Measurements from ENCODE around the gene DNAJB1. TPM values are rescaled to one million over a fixed set of nuclear protein-coding genes. Genes with fewer than 3 reads are reported as not detected.
"Not testable (repeated sequence)": the region's sequence is repeated elsewhere in the genome, so short reads cannot be mapped to it uniquely, and the experiment has no call there.

The DNAJB1 gene
- 160 and 173 TPM in 2 replicates for total RNA-seq (2014; rRNA removed; shearing (Covaris generic); ENCODE audit: low replicate concordance)

DNA sequence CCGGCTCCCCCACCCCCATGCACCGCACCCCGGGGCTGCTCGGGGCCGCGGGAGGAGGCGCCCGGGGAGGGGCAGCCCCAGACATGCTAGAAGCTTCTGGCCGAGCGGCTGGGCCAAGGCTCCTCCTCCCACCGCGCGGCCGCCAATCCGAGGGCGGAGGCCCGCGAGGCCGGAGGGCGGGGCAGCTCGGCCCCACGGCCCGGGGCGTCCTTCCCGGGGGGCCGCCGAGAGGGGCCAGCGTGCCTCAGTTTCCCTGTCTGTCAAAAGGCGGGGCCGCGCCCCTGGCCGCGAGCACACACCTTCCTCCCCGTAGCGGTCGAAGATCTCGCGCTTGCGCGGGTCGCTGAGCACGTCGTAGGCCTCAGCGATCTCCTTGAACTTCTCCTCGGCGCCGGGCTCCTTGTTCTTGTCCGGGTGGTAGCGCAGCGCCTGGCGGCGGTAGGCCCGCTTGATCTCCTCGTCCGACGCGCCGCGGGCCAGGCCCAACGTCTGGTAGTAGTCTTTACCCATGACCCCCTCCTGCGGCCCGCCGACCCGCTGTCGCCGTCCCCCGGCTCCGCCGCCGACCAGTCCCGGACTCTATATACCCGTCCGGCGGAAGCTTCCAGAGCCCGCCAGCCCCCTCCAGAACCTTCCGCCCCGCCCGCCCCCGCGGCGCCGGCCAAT is at the start of gene DNAJB1:
Gene DNAJB1, minus strand, starts transcription at position 558 of the 666 bp plus-strand sequence. Its CDS starts 48 bp downstream, at position 510.
- DNase-seq (ENCODE audit: low read depth), result peak; percentile 81
- in situ Hi-C loops (cut with HindIII; ENCODE audit: low pct_unique_long_range_greater_than_20kb, low sequenced_read_pairs), result no loop called here

DNA sequence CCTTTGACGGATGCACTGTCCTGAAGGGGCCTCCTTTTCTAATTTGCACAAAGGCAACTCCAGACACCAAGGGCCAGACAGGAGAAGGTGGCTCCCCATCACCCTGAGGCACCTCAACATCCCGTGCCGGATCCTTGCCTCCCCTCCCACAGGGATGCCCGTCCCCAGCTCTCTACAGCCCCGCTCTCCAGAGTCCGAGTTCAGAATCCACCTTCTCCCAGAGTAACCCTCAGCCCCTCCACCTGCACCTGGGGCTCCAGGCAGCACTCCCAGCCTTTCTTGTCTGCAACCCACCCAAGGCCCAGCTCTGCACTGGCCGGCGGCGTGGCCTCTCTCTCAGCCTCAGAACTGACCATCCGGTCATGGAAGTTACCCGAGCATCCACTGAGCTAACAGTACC is 48.9 kb upstream of the DNAJB1 start:
- in situ Hi-C loops (cut with HindIII; ENCODE audit: low pct_unique_long_range_greater_than_20kb, low sequenced_read_pairs), result no loop called here
- DNase-seq (ENCODE audit: low read depth), result no peak

DNA sequence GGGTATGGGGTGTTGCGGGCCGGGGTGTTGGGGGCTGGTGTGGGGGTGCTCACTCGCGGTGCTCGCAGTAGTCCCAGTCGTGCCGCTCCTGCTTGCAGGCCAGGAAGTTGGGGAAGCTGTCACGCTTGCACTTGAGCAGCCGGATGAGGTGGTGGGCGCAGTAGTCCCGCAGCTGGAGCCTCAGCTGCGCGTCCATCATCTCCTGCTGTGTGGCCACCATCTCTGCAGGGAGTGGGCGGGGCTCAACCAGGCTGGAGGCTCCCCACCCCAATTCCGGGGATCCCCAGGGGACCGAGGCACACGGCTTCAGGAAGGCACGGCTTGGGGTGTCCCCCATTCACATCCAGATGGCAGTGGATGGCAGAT is 48.5 kb upstream of the DNAJB1 start:
- in situ Hi-C loops (cut with HindIII; ENCODE audit: low pct_unique_long_range_greater_than_20kb, low sequenced_read_pairs), result no loop called here
- no peak for DNase-seq (ENCODE audit: low read depth)

DNA sequence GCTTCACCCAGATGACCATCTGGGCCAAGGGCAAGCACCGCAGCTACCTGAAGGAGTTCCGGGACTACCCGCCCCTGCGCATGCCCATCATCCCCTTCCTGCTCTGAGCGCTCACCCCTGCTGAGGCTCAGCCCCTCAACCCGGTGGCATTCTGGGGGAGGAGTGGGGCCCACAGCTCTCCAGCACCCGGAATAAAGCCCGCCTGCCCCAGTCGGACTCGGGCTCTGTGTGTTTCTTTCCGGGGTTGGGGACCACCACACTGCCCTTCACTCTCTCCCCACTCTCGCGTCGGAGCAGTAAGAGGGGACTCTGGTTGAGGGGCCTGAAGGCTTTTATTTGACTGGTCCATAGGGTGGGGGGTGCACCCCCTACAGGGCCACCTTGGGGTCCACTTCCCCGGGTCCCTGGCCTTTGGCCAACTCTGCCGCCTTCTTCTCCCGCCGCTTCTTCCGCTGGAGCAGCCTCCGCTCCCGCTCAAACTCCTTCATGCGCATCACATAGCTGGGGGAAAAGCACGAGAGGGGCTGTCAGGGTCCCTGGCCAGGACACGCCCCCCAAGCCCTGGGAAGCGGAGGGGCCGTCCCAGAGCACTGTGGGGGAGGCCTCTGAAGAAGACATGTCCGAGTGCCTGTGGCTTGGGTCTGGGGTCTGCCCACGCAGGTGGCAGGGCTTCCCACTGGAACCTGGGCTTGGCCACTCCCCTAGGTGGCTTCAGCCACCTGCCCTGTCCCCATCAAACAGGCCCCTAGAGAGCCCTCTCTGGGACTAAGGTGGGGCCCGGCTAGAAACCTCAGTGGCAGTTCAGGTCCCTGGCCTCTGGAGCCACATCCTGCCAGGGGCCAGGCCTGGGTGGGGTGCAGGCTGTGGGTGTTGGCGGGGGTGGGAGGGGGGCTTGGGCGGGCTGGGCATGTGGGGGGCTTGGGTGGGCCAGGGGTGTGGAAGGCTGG is 47.8 kb upstream of the DNAJB1 start:
- no peak for DNase-seq (ENCODE audit: low read depth)
- in situ Hi-C loops (cut with HindIII; ENCODE audit: low pct_unique_long_range_greater_than_20kb, low sequenced_read_pairs), result no loop called here

DNA sequence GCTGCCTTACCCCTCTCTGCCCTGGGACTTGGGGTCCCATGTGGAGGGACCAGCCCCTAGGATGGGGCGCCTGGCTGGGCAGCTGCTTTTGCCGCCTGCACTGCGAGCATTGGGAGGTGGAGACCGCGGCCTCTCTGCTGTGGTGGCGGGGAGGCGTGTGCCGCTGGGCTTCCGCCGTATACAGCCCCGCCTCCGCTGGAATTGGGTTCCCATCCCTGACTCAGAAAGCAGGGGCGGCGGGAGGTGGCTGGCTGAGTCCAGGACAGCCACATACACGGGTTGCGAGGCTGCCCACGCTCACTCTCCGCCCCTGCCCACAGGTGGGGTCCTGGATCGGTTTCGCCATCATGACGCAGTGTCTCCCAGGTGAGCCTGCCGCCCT is 47.1 kb upstream of the DNAJB1 start:
- in situ Hi-C loops (cut with HindIII; ENCODE audit: low pct_unique_long_range_greater_than_20kb, low sequenced_read_pairs), result no loop called here

DNA sequence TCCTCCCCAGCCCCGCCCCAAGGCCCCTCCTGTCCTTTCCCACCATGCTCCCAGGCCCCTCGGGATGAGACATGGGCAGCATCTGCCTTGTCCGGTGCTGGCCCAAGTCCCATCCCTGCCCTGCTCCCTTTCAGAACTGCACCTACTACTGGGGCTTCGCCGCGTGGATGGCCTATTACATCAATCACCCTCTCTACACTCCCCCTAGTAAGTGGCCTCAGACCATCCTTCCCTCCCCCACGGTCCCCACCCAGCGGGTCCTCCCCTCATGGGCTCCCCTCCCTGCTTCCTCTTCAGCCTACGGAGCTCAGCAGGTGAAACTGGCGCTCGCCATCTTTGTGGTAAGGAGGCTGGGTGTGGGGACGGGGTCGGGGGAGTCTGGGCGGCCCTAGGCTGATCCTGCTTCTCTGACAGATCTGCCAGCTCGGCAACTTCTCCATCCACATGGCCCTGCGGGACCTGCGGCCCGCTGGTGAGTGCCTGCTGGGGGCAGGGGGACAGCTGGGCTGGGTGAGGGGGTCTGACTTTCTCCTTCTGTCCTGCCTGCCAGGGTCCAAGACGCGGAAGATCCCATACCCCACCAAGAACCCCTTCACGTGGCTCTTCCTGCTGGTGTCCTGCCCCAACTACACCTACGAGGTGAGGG is 46.6 kb upstream of the DNAJB1 start:
- DNase-seq (ENCODE audit: low read depth); in situ Hi-C loops (cut with HindIII; ENCODE audit: low pct_unique_long_range_greater_than_20kb, low sequenced_read_pairs): not testable (repeated sequence)

More for the DNA sequence above, 47.1 kb upstream of the DNAJB1 start:
- DNase-seq (ENCODE audit: low read depth), result no peak

DNA sequence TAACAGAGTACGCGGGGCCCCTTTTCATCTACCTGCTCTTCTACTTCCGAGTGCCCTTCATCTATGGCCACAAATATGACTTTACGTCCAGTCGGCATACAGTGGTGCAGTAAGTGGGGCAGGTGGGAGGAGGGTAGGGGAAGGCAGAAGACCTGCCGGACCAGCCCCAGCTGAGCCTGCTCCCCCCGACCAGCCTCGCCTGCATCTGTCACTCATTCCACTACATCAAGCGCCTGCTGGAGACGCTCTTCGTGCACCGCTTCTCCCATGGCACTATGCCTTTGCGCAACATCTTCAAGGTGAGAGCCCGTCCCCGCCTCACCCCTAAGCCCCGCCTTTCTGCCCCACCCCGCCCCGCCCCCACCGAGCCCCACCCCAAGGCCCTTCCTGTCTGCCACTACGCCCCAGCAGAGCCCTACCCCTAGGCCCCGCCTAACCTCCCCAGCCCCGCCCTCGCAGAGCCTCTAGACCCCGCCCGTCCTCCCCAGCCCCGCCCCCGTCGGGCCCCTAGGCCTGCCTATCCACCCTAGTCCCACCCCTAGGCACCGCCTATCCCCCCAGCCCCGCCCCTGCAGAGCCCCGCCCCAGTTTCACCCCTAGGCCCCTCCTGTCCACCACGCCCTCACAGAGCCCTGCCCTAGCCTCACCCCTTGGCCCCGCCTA is 45.9 kb upstream of the DNAJB1 start:
- in situ Hi-C loops (cut with HindIII; ENCODE audit: low pct_unique_long_range_greater_than_20kb, low sequenced_read_pairs), result no loop called here
- no peak for DNase-seq (ENCODE audit: low read depth)

DNA sequence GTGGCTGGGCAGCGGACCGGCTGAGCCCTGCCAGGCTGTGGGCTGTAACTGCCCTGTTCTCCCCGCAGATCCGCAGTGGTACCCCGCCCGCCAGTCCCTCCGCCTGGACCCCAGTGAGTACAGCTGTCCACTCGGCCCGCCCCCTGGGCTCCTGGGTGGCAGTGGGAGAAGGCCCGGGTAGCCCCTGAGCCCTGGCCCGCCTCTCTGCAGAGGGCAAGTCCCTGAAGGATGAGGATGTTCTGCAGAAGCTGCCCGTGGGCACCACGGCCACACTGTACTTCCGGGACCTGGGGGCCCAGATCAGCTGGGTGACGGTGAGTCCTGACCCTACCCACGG is 45.4 kb upstream of the DNAJB1 start:
- in situ Hi-C loops (cut with HindIII; ENCODE audit: low pct_unique_long_range_greater_than_20kb, low sequenced_read_pairs), result no loop called here
- DNase-seq (ENCODE audit: low read depth), result no peak

DNA sequence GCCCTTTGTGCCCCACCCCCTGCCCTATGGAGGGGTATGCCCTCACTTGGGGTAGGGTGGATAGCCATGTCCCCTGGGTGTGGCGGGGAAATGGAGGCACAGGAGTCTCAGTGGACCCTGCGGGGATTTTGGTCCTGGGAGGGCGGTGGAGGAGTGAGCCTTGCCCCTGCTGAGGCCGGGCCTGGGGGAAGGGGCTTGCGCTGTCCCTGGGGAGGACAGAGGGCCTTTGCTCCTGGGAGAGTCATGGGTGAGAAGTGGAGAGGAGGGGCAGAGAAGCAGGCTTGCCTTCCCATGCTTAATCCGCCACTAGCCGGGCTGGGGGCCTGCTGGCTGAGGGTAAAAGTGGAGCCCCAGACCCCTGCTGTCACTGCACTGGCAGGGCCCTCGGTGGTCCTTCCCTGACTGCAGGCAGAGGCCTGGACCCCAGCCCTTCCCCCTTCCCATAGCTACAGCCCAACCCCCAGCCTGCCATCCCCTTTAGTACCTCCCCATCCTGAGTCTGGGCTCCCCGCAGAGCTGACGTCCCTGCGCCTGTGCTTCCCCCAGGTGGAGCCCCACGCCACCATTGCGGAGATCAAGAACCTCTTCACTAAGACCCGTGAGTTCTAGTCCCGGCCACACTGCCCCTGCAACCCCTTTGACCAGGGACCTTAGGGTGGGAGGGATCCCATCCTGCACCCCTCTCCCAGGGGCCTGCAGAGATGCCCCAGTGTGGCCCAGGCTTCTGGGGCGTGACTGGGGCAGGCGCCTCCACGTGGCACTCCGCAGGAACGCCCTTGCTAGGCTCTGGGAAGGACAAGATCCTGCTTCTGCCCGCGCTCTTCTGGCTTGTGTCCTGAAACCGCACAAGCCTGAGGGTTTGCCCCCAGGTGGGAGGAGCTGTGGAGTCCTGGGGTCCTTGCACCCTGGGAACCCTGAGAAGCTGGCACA is 44.7 kb upstream of the DNAJB1 start:
- in situ Hi-C loops (cut with HindIII; ENCODE audit: low pct_unique_long_range_greater_than_20kb, low sequenced_read_pairs), result no loop called here
- DNase-seq (ENCODE audit: low read depth), result no peak

DNA sequence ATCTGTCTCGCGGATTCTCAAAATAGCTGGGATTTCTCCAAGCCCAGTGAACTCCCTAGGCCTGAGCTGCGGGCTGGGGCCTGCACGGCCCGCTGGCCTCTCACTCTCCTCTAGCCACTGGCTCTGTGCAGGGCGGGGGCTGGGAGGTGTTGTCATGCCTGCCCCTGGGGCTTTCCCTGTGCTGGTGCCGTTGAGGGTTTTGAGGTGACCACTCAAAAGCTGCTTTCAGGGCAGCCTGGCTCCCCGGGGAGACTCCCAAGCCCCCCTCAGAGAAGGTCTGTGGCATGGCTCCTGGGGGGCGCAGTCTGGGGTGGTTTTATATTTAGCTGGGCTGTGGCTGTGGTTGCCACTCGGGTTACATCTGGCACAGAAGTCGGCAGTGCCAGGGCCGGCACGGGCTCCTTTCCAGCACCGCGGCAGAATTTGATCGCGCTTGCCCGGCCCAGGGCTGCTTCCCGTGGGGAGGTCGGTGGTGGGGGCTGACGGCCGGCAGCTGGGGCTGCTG is 43.7 kb upstream of the DNAJB1 start:
- in situ Hi-C loops (cut with HindIII; ENCODE audit: low pct_unique_long_range_greater_than_20kb, low sequenced_read_pairs), result no loop called here

DNA sequence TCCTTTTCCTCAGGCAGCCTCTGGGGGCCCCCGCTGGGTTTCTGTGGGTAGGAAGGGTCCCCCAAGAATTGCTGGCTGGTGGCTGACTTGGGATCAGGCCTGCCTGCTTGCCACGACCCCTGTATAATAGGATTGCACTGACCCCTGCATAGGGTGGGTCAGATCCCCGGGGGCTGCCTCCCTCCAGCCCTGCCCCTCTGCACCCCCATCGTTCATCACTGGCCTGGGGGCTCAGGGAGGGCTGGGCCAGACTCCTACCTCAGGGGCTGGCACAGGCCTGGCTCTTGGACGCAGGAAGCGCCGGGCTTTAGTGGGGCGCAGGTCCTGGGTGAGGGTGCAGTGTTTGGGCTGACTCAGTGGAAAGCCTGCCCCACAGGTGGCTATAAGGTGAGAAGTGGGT is 43.1 kb upstream of the DNAJB1 start:
- in situ Hi-C loops (cut with HindIII; ENCODE audit: low pct_unique_long_range_greater_than_20kb, low sequenced_read_pairs), result no loop called here
- no peak for DNase-seq (ENCODE audit: low read depth)

More for the DNA sequence above, 43.7 kb upstream of the DNAJB1 start:
- DNase-seq (ENCODE audit: low read depth), result no peak

DNA sequence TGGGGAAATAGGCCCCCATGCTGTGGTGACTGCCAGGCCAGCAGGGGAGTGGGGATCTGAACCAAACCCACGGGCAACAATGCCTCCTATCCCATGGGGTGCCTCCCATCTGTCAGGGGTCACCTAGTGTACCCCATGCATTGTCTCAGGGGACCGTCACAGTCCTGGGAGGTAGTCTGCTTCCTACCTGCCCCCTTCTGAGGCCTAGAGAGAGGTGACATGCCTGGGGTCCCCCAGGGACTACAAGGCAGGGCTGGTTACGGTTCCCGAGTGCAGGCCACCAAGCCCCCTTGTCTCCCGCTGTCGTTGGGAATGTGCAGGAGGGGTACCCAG is 42.5 kb upstream of the DNAJB1 start:
- in situ Hi-C loops (cut with HindIII; ENCODE audit: low pct_unique_long_range_greater_than_20kb, low sequenced_read_pairs), result no loop called here
- DNase-seq (ENCODE audit: low read depth), result no peak

DNA sequence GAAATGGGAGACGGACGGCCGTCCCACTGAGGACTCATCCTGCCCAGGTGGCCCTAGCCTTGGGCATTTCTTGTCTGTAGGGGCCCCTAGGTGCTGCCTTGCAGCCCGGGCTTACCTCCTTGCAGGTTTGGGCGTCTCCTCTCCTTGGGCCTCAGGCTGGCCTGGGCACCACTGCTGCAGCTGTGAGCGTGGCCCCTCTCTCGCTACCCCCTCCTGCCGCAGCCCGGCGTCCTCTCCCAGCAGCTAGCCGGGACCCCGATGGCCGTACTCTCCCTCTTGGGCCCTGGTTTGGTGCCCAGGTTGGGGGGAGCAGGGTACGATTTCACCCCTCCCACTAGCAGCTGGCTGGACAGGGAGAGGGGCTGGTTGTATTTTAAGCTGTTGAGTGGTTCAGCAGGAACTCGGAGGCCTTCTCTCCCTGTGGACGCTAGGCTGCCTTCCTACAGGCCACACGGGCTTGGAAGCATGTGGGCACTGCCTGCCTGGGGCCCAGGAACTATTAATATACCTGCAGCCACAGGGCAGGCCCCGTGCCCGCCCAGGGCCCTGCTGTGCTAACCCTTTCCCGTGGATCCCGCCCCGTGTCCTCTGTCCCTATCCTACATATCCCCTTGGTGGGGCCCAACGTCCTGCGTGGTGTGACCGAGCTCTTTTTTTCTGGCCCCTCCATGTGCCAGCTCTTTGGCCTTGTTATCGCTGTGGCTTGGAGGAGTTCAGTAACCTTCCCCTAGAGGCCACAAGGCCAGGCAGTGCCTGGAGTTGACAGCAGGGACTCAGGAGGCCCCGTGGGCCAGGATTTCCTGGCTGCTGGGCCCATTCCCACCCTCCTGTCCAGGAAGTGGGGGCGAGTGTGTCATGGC is 41.9 kb upstream of the DNAJB1 start:
- no peak for DNase-seq (ENCODE audit: low read depth)
- in situ Hi-C loops (cut with HindIII; ENCODE audit: low pct_unique_long_range_greater_than_20kb, low sequenced_read_pairs), result no loop called here

DNA sequence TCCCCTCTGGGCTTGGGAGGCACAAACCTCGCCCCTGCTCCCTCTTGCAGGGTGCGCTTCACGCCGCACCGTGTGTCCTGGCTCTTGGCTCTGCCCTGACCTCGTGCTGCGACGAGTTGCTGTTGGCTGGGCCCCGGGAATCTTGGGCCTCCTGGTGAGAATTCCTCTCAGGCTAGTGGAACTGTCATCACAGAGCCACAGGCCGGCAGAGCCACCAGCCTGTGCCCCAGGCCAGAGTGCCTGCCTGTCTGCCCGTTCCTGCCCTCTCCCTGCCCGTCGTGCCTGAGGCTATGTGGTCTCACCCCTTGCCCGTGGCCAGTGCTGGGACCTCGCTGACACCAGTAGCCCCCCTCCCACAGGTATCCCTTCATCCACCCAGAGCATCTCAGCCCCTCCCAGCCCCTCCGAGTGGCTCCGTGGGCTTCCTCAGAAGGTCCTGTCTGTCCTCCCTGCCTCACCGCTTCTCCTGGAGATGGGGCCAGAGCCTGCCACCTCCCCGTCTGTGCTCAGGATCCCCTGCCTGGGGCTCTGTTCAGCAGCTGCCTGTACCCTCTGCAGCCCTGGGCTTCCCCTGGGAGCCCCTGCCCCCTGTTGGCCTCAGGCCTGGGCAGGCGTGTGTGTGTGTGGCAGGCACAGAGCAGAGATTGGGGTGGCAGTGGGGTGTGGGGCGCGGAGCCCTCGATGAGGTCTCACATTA is 40.3 kb upstream of the DNAJB1 start:
- DNase-seq (ENCODE audit: low read depth), result no peak
- in situ Hi-C loops (cut with HindIII; ENCODE audit: low pct_unique_long_range_greater_than_20kb, low sequenced_read_pairs), result no loop called here

DNA sequence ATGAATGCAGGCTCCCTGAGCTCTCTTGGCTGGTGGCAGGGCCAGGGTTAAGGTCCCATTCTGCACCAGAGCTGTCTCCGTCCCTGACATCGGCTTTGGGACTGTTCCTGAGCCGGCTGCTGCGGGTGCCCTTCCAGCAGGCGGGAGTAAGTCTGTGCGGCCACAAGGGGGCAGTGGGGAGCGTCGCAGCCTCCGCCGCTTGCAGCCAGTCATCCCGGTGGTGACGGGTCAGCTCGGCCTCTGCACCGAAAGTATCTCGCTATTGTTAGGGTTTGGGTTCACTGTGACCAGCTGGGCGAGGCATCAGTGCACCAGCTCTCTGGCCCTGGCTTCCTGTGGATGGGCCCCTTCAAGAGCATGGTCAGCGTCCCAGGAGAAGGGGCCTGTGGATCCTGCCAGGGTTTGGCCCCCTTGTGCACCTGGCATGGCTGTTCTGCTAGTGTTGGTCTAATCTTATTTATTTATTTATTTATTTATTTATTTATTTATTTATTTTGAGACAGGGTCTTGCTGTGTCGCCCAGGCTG is 38.5 kb upstream of the DNAJB1 start:
- in situ Hi-C loops (cut with HindIII; ENCODE audit: low pct_unique_long_range_greater_than_20kb, low sequenced_read_pairs), result no loop called here
- peak; percentile 71 for DNase-seq (ENCODE audit: low read depth)

Data from Caki2 (cell line).